Daoy (cell line): ENCODE measurements around the gene MON1A. TPM values are rescaled to one million over a fixed set of nuclear protein-coding genes. Genes with fewer than 3 reads are reported as not detected.

Experiments
- total RNA-seq: library from RNA; depleted of rRNA; stranded (reverse); fragments of >200 nt; shearing (Covaris generic); gene quantifications from 2 replicates; pipeline ENCODE4 v1.2.3, GENCODE V29; 2014; rRNA removed

Gene MON1A
- total RNA-seq, 1 experiment from 2014 or later = 7.9 TPM

Other genes with a start within 250 kb of the MON1A start
- gene MST1, start 240.3 kb downstream of the MON1A start, total RNA-seq = 0.63 and 3.2 TPM in 2 replicates
- gene RNF123, start 240.3 kb downstream of the MON1A start, total RNA-seq = 16.6 and 17.1 TPM in 2 replicates
- gene AMIGO3, start 210.1 kb downstream of the MON1A start, total RNA-seq = 0.63 and 1.6 TPM in 2 replicates
- 30.8 and 42.0 TPM in 2 replicates for gene GMPPB, start 205.9 kb downstream of the MON1A start, total RNA-seq
- 12.6 and 17.7 TPM in 2 replicates for gene IP6K1, start 143.3 kb downstream of the MON1A start, total RNA-seq
- not detected in 2 replicates for gene CDHR4, start 129.9 kb downstream of the MON1A start, total RNA-seq
- not detected in 2 replicates for gene INKA1, start 126.5 kb downstream of the MON1A start, total RNA-seq
- gene UBA7, start 115.9 kb downstream of the MON1A start, total RNA-seq = 5.1 and 6.8 TPM in 2 replicates
- gene TRAIP, start 73.2 kb downstream of the MON1A start, total RNA-seq = 6.6 and 10.4 TPM in 2 replicates
- gene CAMKV, start 59.9 kb downstream of the MON1A start, total RNA-seq = 0.34 TPM in 1 of 2 replicates, not detected in the other
- not detected in 2 replicates for gene MST1R, start 25.9 kb downstream of the MON1A start, total RNA-seq
- 41.7 and 68.2 TPM in 2 replicates for gene RBM6, start 10.3 kb upstream of the MON1A start, total RNA-seq
- gene RBM5, start 159.1 kb upstream of the MON1A start, total RNA-seq = 41.2 and 62.9 TPM in 2 replicates
- gene SEMA3F, start 225.5 kb upstream of the MON1A start, total RNA-seq = 0.51 and 1.4 TPM in 2 replicates